H1 (cell line): ENCODE measurements around the gene COX6A2. TPM values are rescaled to one million over a fixed set of nuclear protein-coding genes. Genes with fewer than 3 reads are reported as not detected.

Source experiments
- CEBPB ChIP-seq: IDR thresholded peaks from 2 replicates; pipeline ENCODE4 v1.6.1; 2012; ENCODE audit warnings: low read depth, low read length
- GABPA ChIP-seq: IDR thresholded peaks from 2 replicates; pipeline ENCODE4 v1.6.1; 2011; ENCODE audit warnings: mild to moderate bottlenecking, low read length, moderate library complexity, borderline replicate concordance; ENCODE audit not compliant: insufficient read depth
- JUN ChIP-seq: IDR thresholded peaks from 2 replicates; pipeline ENCODE4 v1.6.1; 2011; ENCODE audit warnings: low read depth, mild to moderate bottlenecking, improper control_type of control experiment, low read length
- KDM4A ChIP-seq: IDR thresholded peaks from one replicate; pipeline ENCODE4 v1.7.1; 2012; ENCODE audit warnings: low read depth, mild to moderate bottlenecking, moderate library complexity, low read length, inconsistent platforms; ENCODE audit not compliant: severe bottlenecking
- NANOG ChIP-seq: IDR thresholded peaks from 2 replicates; pipeline ENCODE4 v1.6.1; 2011; ENCODE audit warnings: low read length, low read depth, mild to moderate bottlenecking, inconsistent platforms; ENCODE audit not compliant: insufficient read depth, poor library complexity, severe bottlenecking
- PHF8 ChIP-seq: fragments of 200-600 bp; sonication (generic); conservative IDR thresholded peaks from 2 replicates; pipeline ENCODE4 v1.7.1; 2012; ENCODE audit warnings: low read depth, mild to moderate bottlenecking, inconsistent platforms, low read length, moderate library complexity
- RXRA ChIP-seq: IDR thresholded peaks from 2 replicates; pipeline ENCODE4 v1.6.1; 2011; ENCODE audit warnings: low read depth, mild to moderate bottlenecking, low read length, moderate library complexity; ENCODE audit not compliant: insufficient read depth
- YY1 ChIP-seq: IDR thresholded peaks from 2 replicates; pipeline ENCODE4 v1.6.1; 2011; ENCODE audit warnings: low read depth, mild to moderate bottlenecking, low read length
- polyA plus RNA-seq, 7 experiments: library from polyadenylated mRNA; depleted of rRNA in 3 of 7; stranded (reverse) in 5 of 7; unstranded in 2 of 7; fragments of >200 nt in 5 of 7; fragments of 200-250 nt in 2 of 7; gene quantifications; 1 replicate in 5 of 7; 2 replicates in 1 of 7; 4 replicates in 1 of 7; pipeline versions ENCODE4 v1.2.1 to v1.2.3, GENCODE V29; 2011 to 2013; ENCODE audit warnings: missing spikeins in 2 of 7, mixed read lengths in 2 of 7
- total RNA-seq: library from RNA; stranded (reverse); fragmentation: NEBNext Ultra II Directional; extraction: Animal tissue kit (Norgen Biotek cat#: 25700); gene quantifications from 2 replicates; pipeline ENCODE4 v1.2.1, GENCODE V29; 2021
- TF ChIP-seq, protein P1 (sequence below): IDR thresholded peaks from 2 replicates; pipeline ENCODE4 v1.6.1; 2011; ENCODE audit warnings: low read length, improper control_type of control experiment
- TF ChIP-seq, protein P2 (sequence below): IDR thresholded peaks from 2 replicates; pipeline ENCODE4 v1.6.1; 2012; ENCODE audit warnings: inconsistent platforms

Gene COX6A2
- total and polyA plus RNA-seq, 2 of the 8 experiments (the other 6 are each of a cell fraction or from before 2014, with no cell fraction given), result 0.79 TPM; not detected in 1

DNA sequence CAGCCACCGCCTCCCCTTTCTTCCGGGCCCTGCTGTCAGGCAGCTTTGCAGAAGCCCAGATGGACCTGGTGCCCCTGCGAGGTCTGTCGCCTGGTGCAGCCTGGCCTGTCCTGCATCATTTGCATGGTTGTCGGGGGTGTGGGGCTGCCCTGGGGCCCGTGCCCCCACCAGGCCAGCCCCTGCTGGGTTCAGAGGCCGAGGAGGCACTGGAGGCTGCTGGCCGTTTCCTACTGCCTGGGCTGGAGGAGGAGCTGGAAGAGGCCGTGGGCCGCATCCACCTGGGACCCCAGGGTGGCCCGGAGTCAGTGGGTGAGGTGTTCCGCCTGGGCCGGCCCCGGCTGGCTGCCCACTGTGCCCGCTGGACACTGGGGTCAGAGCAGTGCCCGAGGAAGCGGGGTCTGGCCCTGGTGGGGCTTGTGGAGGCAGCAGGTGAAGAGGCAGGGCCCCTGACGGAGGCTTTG is 38.3 kb upstream of the COX6A2 start (continued):
- TF ChIP-seq NANOG (no peak), CEBPB (no peak), YY1 (no peak), PHF8 (no peak), JUN (no peak), RXRA (no peak), GABPA (no peak), KDM4A (no peak)
- TF ChIP-seq, protein P1, sequence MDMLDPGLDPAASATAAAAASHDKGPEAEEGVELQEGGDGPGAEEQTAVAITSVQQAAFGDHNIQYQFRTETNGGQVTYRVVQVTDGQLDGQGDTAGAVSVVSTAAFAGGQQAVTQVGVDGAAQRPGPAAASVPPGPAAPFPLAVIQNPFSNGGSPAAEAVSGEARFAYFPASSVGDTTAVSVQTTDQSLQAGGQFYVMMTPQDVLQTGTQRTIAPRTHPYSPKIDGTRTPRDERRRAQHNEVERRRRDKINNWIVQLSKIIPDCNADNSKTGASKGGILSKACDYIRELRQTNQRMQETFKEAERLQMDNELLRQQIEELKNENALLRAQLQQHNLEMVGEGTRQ, result no peak
- TF ChIP-seq, protein P2, sequence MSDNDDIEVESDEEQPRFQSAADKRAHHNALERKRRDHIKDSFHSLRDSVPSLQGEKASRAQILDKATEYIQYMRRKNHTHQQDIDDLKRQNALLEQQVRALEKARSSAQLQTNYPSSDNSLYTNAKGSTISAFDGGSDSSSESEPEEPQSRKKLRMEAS, result no peak
- TF ChIP-seq, all 59 proteins: peak for 0
